HG02678 (cell line): Measurements from ENCODE around the gene CEMIP2.
"Not testable (repeated sequence)": the region's sequence is repeated elsewhere in the genome, so short reads cannot be mapped to it uniquely, and the experiment has no call there.

Experiments
- ATAC-seq: cut with Tn5 transposase; IDR thresholded peaks from one replicate; pipeline ENCODE4 v1.9.1; 2021; ENCODE audit warnings: mild to moderate bottlenecking, moderate library complexity; ENCODE audit not compliant: unreplicated experiment

The CEMIP2 gene

DNA sequence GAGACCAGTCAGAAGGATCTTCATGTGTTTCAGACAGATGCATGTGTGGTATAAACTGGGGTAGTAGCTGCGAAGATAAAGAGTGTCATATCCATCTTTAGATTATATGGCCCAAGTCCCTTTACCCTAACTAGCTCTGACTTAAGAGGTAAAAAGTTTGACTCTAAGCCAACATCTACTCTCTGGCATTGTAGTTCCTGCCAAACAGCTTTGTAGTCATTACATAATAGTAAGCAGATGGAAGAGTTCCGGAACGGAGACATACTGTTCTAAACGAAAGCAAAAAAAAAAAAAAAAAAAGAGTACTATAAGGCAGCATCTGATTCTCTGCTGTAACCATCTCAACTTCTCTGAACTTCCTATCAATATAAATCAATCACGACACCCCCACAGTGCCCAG lies 48.8 kb downstream of the CEMIP2 start:
- no peak for ATAC-seq

GRCh38 chr9:71719088-71719487 lies 49.2 kb downstream of the CEMIP2 start:
- ATAC-seq = no peak

DNA sequence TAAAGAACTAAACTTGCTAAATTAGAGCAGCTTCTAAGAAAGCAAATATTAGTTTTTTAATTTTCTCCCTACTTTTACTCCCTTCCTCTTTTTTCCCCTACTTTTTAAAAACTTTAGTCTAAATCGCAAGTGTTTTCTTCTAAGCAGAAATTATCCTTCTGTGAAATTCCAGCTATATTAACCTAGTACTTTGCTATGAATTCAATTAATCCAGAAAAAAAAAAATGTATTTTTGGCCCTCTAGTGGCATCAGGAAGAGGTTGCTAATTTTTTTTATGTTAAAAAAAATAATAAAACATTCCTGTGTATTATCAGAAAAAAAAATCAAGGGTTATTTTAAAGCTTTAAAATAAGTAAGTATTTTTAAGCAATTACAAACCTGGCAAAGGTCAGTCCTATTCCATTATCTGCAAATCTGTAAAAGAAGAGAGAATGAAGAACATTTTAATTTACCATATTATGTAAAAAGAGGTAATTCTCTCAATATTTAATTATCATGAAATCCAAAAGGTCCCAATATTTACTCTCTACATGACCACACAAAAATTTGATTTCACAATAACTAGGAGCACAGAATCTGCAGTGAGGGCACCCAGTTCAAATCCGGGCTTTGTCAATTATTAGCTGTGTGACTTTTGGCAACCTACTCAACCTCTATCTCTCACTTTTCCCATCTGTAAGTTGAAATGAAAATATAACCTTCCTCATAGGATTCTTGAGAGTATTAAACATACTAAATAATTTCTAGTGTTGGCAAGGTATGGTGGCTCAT lies 52.0 kb downstream of the CEMIP2 start:
- ATAC-seq = no peak

- no peak for ATAC-seq
Measured at GRCh38 chr9:71710856-71711255, 57.5 kb downstream of the CEMIP2 start.

- no peak for ATAC-seq
Measured at GRCh38 chr9:71710201-71710600, 58.1 kb downstream of the CEMIP2 start.

- ATAC-seq = no peak
Measured at GRCh38 chr9:71709384-71709783, 58.9 kb downstream of the CEMIP2 start.

- ATAC-seq = no peak
Measured at GRCh38 chr9:71706176-71706575, 62.1 kb downstream of the CEMIP2 start.

DNA sequence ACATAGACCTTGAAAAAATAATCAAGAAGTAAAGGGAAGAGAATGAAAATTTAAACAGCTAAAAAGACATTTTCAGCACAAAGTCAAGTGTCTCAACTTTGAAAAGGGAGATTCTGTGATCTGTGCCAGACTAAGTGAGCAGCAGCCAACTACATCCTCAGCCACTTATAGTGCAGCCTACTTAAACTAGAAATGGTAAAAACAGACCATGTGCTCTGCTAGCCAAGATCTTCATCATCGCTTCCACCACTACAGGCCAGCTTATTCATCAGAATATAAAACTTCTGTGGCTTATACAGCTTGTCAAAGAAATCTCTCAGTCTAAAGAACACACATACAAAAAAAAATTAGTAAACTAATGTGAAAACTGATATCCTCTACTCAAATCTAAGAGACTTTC lies 63.5 kb downstream of the CEMIP2 start:
- no peak for ATAC-seq

DNA sequence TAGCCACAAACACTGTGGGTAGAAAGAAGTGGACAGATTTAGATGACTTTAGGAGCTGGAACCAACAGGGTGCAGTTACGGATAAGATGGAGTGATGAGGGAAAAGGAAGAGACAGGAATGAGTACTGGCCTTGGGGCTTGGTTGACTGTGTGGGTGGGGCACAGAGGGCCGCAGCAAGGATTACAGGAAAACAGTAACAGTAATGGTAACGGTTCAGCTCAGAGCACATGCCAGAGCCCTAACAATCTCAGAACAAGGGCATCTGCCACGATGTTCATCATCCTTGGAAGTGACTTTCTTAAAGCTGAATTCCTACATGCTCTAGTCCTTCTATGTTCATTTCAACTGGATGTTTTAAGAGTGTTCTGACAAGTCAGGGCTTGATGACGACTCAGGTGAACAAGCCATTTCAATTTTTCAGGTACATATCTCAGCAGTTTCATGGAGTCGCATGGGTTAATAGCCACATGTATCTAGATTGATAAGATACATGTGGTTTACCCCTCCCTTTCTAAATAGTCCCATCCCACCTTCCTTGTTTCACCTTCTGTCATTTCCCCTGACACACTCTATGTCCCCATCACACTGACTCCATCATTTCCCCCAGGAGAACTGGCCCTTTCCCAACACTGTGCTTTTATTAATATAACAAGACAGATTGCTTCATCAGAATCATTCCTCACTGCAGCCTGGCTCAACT lies 65.0 kb downstream of the CEMIP2 start:
- ATAC-seq = no peak

- ATAC-seq = no peak
Measured at GRCh38 chr9:71697882-71698281, 70.4 kb downstream of the CEMIP2 start.

GRCh38 chr9:71694332-71694731 lies 74.0 kb downstream of the CEMIP2 start:
- ATAC-seq = no peak

DNA sequence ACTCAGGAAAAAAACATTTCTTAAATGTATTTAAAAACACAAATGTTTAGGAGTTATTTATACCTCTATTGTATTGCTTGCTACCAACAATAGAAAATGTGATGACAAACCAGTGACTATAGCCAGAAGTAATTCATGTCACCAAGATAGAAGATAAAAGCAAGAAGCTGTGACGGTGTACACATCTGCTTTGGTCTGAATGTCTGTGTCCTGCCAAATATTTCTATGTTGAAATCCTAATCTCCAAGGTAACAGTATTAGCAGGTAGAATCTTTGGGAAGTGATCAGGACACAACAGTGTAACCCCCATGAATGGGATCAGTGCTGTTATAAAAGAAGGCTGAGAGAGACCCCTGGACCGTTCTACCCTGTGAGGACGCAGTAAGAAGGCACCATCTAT lies 74.7 kb downstream of the CEMIP2 start:
- no peak for ATAC-seq

DNA sequence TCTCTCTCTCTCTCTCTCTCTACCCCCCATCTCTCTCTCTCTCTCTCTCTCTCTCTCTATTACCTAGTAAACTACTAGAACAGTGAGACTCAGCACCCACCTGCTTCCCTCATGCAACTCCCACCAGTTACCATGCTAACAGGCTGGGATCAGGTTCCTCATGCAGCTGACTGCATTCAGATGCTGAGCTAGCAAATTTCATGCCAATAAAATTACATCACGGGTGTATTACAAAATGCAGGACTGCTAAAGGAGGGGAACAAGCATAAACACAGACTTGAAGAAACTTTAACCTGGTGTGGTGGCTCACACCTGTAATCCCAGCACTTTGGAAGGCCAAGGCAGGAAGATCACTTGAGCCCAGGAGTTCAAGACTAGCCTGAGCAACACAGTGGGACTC lies 76.0 kb downstream of the CEMIP2 start:
- ATAC-seq = no peak

- not testable (repeated sequence) for ATAC-seq
Measured at GRCh38 chr9:71691576-71691975, 76.7 kb downstream of the CEMIP2 start.

- no peak for ATAC-seq
Measured at GRCh38 chr9:71690689-71691435, 77.5 kb downstream of the CEMIP2 start.

- no peak for ATAC-seq
Measured at GRCh38 chr9:71690063-71690688, 78.1 kb downstream of the CEMIP2 start.

- ATAC-seq = no peak
Measured at GRCh38 chr9:71687676-71688075, 80.6 kb downstream of the CEMIP2 start.

- ATAC-seq = no peak
Measured at GRCh38 chr9:71685988-71686387, 82.3 kb downstream of the CEMIP2 start.

- ATAC-seq = no peak
Measured at GRCh38 chr9:71685394-71685793, 82.9 kb downstream of the CEMIP2 start.

- no peak for ATAC-seq
Measured at GRCh38 chr9:71684566-71684965, 83.7 kb downstream of the CEMIP2 start.

- no peak for ATAC-seq
Measured at GRCh38 chr9:71683598-71684235, 84.6 kb downstream of the CEMIP2 start.
